Transverse colon (tissue), 4 donors: Measurements from ENCODE around the gene TMEM37. TPM values are rescaled to one million over a fixed set of nuclear protein-coding genes. Genes with fewer than 3 reads are reported as not detected.

Experiments used
- DNase-seq: peaks from one replicate; pipeline ENCODE4 v3.0.0-alpha.2; 2019
- H3K27ac ChIP-seq, 4 donors: fragments of 200-600 bp; sonication (generic); 2 replicates each; pipeline ENCODE4 v1.5.1; 2016 to 2018; ENCODE audit warnings: inconsistent platforms in 4 of 4
- H3K27me3 ChIP-seq: fragments of 200-600 bp; sonication (generic); 2 replicates; pipeline ENCODE4 v1.5.1; 2017; ENCODE audit warnings: inconsistent platforms
- H3K36me3 ChIP-seq, 4 donors: fragments of 200-600 bp; sonication (generic); 2 replicates each; pipeline ENCODE4 v1.5.1; 2017 to 2019; ENCODE audit warnings: inconsistent platforms in 4 of 4
- H3K4me1 ChIP-seq, 4 donors: fragments of 200-600 bp; sonication (generic); 2 replicates each; pipeline ENCODE4 v1.5.1; 2017 to 2020; ENCODE audit warnings: inconsistent platforms in 4 of 4
- H3K4me3 ChIP-seq, 4 donors: fragments of 200-600 bp; sonication (generic); 1 replicate in 1 of 4; 2 replicates in 3 of 4; pipeline versions ENCODE4 v1.5.1 to v1.6.1; 2017 to 2019; ENCODE audit warnings: inconsistent platforms in 4 of 4
- H3K9me3 ChIP-seq, 2 donors: fragments of 200-600 bp; sonication (generic); 2 replicates each; pipeline ENCODE4 v1.5.1; 2017 to 2019; ENCODE audit warnings: inconsistent platforms in 2 of 2
- CTCF ChIP-seq, 5 experiments: fragments of 200-600 bp in 3 of 5; fragments of 450-650 bp in 2 of 5; sonication (generic) in 3 of 5; IDR thresholded peaks; 1 replicate in 2 of 5; 2 replicates in 3 of 5; pipeline ENCODE4 v1.5.1; 2016 to 2017; ENCODE audit warnings: antibody characterized with exemption in 5 of 5, inconsistent platforms in 3 of 5, mild to moderate bottlenecking in 2 of 5, moderate library complexity in 1 of 5
- EP300 ChIP-seq: sonication (generic); formaldehyde crosslinking; IDR thresholded peaks from one replicate; pipeline ENCODE4 v1.6.1; 2017; ENCODE audit warnings: antibody characterized with exemption, low read depth
- POLR2A ChIP-seq: fragments of 450-650 bp; IDR thresholded peaks from one replicate; pipeline ENCODE4 v1.6.1; 2016; ENCODE audit warnings: antibody characterized with exemption, mild to moderate bottlenecking, moderate library complexity
- POLR2AphosphoS5 ChIP-seq, 3 donors: sonication (generic); formaldehyde crosslinking; IDR thresholded peaks; one replicate each; pipeline ENCODE4 v1.6.1; 2016; ENCODE audit warnings: antibody characterized with exemption in 3 of 3
- WGBS, 2 donors: methylation state at CpG; one replicate each; pipeline ENCODE4 v1.1.5; 2018; ENCODE audit warnings: low coverage in 1 of 2; 5-methylcytosine and 5-hydroxymethylcytosine counted together
- in situ Hi-C, 4 donors: fragments of 200-750 bp; cut with MboI; loops; one replicate each; pipeline versions ENCODE4 v1.15.0 to v1.15.1; 2017; ENCODE audit warnings: low sequenced_read_pairs in 3 of 4, low pct_ligation_motif_present in 1 of 4, low pct_unique_long_range_greater_than_20kb in 1 of 4
- intact Hi-C: fragments of 100-400 bp; cut with DNase I; formaldehyde crosslinking; loops from one replicate; pipeline ENCODE4 v1.15.1; 2023; ENCODE audit warnings: low total_unique reads
- total RNA-seq, 4 donors: library from RNA; depleted of rRNA; stranded (reverse); fragments of >200 nt; gene quantifications; one replicate each; pipeline ENCODE4 v1.1.0, GENCODE V29; 2016

Gene TMEM37
- total RNA-seq, 4 donors from 2014 or later, result 18.7 to 210 (median 157) TPM

- H3K27me3 ChIP-seq, result no peaks in the 10 kb centered on the region
- no peak overlapping the region for H3K27ac ChIP-seq
- no peak overlapping the region for H3K4me3 ChIP-seq
- no peaks in the 10 kb centered on the region for H3K9me3 ChIP-seq
- 60 to 83% methylated on average over 1 to 6 of the region's 6 CpGs for WGBS, 2 donors
- intact Hi-C loops, result no loop called here
- no peaks in the 10 kb centered on the region for H3K36me3 ChIP-seq
- peaks cover 0 to 19% (median 9%) of the 10 kb centered on the region in 4 donors for H3K4me1 ChIP-seq
- in situ Hi-C loops, result no loop called here
- TF ChIP-seq POLR2AphosphoS5 (IDR thresholded peaks at IDR 0.05) (no peak), EP300 (no peak), POLR2A (no peak)
- no peak for DNase-seq
These were observed 7.2 kb downstream of the TMEM37 start for GRCh38 chr2:119438726-119439284.

GRCh38 chr2:119439574-119440500, 8.2 kb downstream of the TMEM37 start:
- Histone ChIP-seq H3K9me3 (no peaks in the 10 kb centered on the region), H3K36me3 (no peaks in the 10 kb centered on the region), H3K4me1 (peaks cover 0 to 10% (median 5%) of the 10 kb centered on the region in 4 donors), H3K27me3 (no peaks in the 10 kb centered on the region), H3K4me3 (no peak overlapping the region), H3K27ac (no peak overlapping the region)
- no peak for DNase-seq
- intact Hi-C loops, result no loop called here
- 78 to 83% methylated on average over 1 to 15 of the region's 15 CpGs for WGBS, 2 donors
- TF ChIP-seq POLR2AphosphoS5 (IDR thresholded peaks at IDR 0.05), result no peak
- TF ChIP-seq CTCF (IDR thresholded peaks at IDR 0.05), result no peak
- no peak for TF ChIP-seq EP300
- TF ChIP-seq POLR2A, result no peak
- in situ Hi-C loops, result no loop called here

- intact Hi-C loops, result no loop called here
- WGBS, 2 donors, result 45% methylated on average over 1 of the region's 1 CpG; no CpG with 5 or more reads in 1 of the 2 donors
- Histone ChIP-seq H3K27me3 (no peaks in the 10 kb centered on the region), H3K4me1 (peaks cover 0 to 4% (median 2%) of the 10 kb centered on the region in 4 donors), H3K36me3 (no peaks in the 10 kb centered on the region), H3K9me3 (no peaks in the 10 kb centered on the region), H3K4me3 (no peak overlapping the region), H3K27ac (no peak overlapping the region)
- in situ Hi-C loops, result no loop called here
- no peak for TF ChIP-seq POLR2AphosphoS5 (IDR thresholded peaks at IDR 0.05)
- TF ChIP-seq EP300, result no peak
- TF ChIP-seq CTCF (IDR thresholded peaks at IDR 0.05), result no peak
- TF ChIP-seq POLR2A, result no peak
- DNase-seq, result no peak
These were observed 8.8 kb downstream of the TMEM37 start for GRCh38 chr2:119440501-119440870.

GRCh38 chr2:119440873-119441272, 9.2 kb downstream of the TMEM37 start:
- intact Hi-C loops, result no loop called here
- H3K4me3 ChIP-seq, result no peak overlapping the region
- H3K9me3 ChIP-seq, result no peaks in the 10 kb centered on the region
- no peaks in the 10 kb centered on the region for H3K4me1 ChIP-seq
- no peak overlapping the region for H3K27ac ChIP-seq
- 71% methylated on average over 4 of the region's 4 CpGs; no CpG with 5 or more reads in 1 of the 2 donors for WGBS, 2 donors
- no peaks in the 10 kb centered on the region for H3K27me3 ChIP-seq
- TF ChIP-seq CTCF (IDR thresholded peaks at IDR 0.05) (no peak), EP300 (no peak), POLR2AphosphoS5 (IDR thresholded peaks at IDR 0.05) (no peak), POLR2A (no peak)
- H3K36me3 ChIP-seq, result no peaks in the 10 kb centered on the region
- in situ Hi-C loops, result no loop called here
- no peak for DNase-seq
